Activated CD4-positive, CD25-positive, alpha-beta regulatory T cell treated with anti-CD3 and anti-CD28 coated beads, Interleukin-2, amount 50 U/mL, for 72 hours (primary cell): ENCODE measurements around the gene CNIH3.

Experiments used
- DNase-seq: peaks from one replicate; pipeline ENCODE4 v3.0.0; 2021

The CNIH3 gene

GRCh38 chr1:224782281-224783000 lies 166.3 kb downstream of the CNIH3 start:
- DNase-seq = no peak

GRCh38 chr1:224783006-224783651 lies 167.0 kb downstream of the CNIH3 start:
- DNase-seq = no peak

- DNase-seq = no peak
These were observed 168.3 kb downstream of the CNIH3 start for GRCh38 chr1:224784265-224785039.

- no peak for DNase-seq
These were observed 168.9 kb downstream of the CNIH3 start for GRCh38 chr1:224785040-224785328.

GRCh38 chr1:224785622-224786021 lies 169.5 kb downstream of the CNIH3 start:
- no peak for DNase-seq

- no peak for DNase-seq
These were observed 170.6 kb downstream of the CNIH3 start for GRCh38 chr1:224786533-224787250.

- no peak for DNase-seq
These were observed 173.2 kb downstream of the CNIH3 start for GRCh38 chr1:224789311-224789710.
